Spleen (tissue), 7 donors: Measurements from ENCODE around the gene STK4.

Source experiments
- POLR2A ChIP-seq, 3 donors: fragments of 450-650 bp; IDR thresholded peaks; one replicate each; pipeline ENCODE4 v1.5.1; 2017; ENCODE audit warnings: antibody characterized with exemption in 3 of 3, mild to moderate bottlenecking in 1 of 3
- TF ChIP-seq, protein P1 (sequence below), 11 experiments: fragments of 200-600 bp in 7 of 11; fragments of 450-650 bp in 4 of 11; sonication (generic) in 4 of 11; IDR thresholded peaks in 8 of 11; conservative IDR thresholded peaks in 3 of 11; 1 replicate in 7 of 11; 2 replicates in 4 of 11; pipeline versions ENCODE4 v1.4.0 to v1.8.0; 2016 to 2021; ENCODE audit warnings: antibody characterized with exemption in 11 of 11, inconsistent platforms in 4 of 11, mild to moderate bottlenecking in 1 of 11
- donor health status: DM: no; HTN: no; CAD: no; lungs with moderate emphysema.
- donor health status: DM: no; HTN: no; CAD: no.
- donor health status: DM: no; HTN: no; CAD: no.

DNA sequence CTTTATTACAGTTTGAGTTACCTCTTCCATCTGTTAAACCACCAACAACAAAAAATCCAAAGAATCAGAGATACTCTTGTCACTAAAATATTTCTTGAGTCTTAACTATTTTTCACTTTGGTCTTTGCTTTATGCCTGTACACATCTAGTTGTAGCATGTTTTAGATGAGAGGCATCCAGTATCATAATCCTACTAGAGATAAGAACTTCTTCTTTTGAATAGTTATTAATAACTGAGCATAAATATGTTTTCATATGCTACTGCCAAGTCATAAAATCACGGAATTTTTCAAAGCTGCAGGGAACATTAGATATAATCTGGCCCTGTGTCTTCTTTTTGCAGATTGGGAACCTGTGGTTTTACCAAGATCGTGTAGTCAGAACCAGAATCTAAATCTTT lies 55.3 kb downstream of the STK4 start:
- TF ChIP-seq, protein P1, sequence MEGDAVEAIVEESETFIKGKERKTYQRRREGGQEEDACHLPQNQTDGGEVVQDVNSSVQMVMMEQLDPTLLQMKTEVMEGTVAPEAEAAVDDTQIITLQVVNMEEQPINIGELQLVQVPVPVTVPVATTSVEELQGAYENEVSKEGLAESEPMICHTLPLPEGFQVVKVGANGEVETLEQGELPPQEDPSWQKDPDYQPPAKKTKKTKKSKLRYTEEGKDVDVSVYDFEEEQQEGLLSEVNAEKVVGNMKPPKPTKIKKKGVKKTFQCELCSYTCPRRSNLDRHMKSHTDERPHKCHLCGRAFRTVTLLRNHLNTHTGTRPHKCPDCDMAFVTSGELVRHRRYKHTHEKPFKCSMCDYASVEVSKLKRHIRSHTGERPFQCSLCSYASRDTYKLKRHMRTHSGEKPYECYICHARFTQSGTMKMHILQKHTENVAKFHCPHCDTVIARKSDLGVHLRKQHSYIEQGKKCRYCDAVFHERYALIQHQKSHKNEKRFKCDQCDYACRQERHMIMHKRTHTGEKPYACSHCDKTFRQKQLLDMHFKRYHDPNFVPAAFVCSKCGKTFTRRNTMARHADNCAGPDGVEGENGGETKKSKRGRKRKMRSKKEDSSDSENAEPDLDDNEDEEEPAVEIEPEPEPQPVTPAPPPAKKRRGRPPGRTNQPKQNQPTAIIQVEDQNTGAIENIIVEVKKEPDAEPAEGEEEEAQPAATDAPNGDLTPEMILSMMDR (IDR thresholded peaks at IDR 0.05 in 8 of 11, conservative IDR thresholded peaks at IDR 0.05 in 3 of 11), result no peak
- no peak for TF ChIP-seq POLR2A (IDR thresholded peaks at IDR 0.05)
